ENCODE measurements around the gene CTBP2.

CTBP2 gene

GRCh38 chr10:125009661-125010161, 150.7 kb downstream of the CTBP2 start:
- no peak for DNase-seq (ENCODE audit: low spot score)

DNA sequence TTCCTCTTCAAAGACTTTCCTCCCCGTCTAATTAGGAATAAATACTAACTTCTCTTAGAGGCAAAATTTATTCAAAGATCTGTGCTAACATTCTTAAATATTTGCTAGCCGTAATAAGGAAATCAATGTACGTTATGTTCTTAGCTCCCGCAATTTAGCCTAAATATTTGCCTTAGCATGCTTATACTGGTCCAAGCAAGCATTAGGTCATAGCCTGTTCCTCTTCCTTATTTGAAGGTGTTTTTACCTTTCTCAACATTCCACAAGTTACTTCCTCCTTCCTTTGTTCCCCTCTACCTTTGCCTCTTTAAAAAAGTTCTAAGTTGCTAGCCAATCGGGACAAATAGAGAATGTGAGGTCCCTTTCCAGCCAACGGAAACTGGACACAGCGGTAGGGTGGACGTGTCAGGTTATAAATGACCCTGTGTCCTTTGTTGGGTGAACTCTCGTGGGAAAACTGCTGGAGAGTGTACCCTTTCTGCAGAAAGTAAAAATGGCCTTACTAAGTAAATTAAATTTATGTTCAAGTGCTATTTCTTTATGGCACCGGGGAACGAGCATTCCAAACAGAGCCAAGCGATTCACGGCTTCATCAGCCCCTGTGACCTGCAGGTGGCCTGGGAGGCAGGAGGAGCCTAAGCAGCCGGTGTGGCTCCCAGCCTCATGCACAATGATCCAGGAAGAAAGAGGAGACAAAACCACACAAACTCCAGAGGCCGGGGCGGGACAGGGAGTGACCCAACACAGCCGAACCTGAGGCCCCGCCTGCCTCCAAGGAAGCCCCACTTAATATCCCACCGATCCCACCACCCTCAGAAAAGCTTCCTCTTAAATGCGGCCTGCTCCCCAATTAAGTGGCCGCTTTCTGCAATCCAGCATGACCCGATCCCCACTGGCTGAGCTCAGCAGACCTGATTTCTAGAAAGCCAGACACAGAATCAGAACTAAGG, 151.4 kb downstream of the CTBP2 start:
- no peak for DNase-seq (ENCODE audit: low spot score)

GRCh38 chr10:125007436-125007835, 152.9 kb downstream of the CTBP2 start:
- no peak for DNase-seq (ENCODE audit: low spot score)

- DNase-seq (ENCODE audit: low spot score), result no peak
These were observed 153.4 kb downstream of the CTBP2 start for GRCh38 chr10:125006921-125007426.

GRCh38 chr10:125006188-125006680, 154.1 kb downstream of the CTBP2 start:
- no peak for DNase-seq (ENCODE audit: low spot score)

- no peak for DNase-seq (ENCODE audit: low spot score)
These were observed 154.8 kb downstream of the CTBP2 start for GRCh38 chr10:125005312-125006187.

GRCh38 chr10:125004571-125005311, 155.6 kb downstream of the CTBP2 start:
- no peak for DNase-seq (ENCODE audit: low spot score)

- DNase-seq (ENCODE audit: low spot score), result no peak
These were observed 156.4 kb downstream of the CTBP2 start for GRCh38 chr10:125003901-125004467.

- DNase-seq (ENCODE audit: low spot score), result no peak
These were observed 157.0 kb downstream of the CTBP2 start for GRCh38 chr10:125003146-125003900.

DNA sequence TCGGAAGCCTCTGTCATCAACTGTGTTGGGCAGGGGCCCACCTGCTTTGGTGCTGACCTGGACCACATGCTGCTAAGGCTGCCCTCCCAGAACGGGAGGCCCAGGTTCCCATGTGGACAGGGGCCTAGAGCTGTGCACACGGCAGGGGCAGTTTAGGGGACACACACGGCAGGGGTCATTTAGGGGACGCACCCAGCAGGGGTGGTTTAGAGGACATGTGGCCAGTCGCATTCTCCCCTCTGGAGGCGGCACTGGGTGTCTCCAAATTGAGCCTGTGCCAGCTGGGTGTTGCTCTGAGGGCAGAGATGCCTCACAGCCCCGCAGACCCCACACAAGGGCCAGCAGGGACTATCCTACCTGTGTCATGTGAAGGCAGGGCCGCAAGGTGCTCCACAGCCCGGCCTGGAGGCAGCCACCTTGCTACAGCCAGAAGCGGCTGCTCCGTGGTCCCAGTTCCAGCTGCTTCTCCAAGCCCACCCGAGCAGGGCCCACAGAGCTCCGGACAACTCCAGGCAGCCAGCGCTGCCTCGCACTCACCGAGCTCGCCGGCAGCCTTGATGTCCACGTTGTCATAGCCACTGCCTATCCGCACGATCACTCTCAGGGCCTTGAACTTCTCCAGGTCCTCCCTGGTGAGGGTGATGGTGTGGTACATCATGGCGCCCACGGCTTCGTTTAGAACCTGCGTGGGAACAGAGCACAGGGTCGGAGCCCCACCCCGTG, 157.8 kb downstream of the CTBP2 start:
- DNase-seq (ENCODE audit: low spot score), result no peak

GRCh38 chr10:125002047-125002422, 158.3 kb downstream of the CTBP2 start:
- DNase-seq (ENCODE audit: low spot score), result no peak

DNA sequence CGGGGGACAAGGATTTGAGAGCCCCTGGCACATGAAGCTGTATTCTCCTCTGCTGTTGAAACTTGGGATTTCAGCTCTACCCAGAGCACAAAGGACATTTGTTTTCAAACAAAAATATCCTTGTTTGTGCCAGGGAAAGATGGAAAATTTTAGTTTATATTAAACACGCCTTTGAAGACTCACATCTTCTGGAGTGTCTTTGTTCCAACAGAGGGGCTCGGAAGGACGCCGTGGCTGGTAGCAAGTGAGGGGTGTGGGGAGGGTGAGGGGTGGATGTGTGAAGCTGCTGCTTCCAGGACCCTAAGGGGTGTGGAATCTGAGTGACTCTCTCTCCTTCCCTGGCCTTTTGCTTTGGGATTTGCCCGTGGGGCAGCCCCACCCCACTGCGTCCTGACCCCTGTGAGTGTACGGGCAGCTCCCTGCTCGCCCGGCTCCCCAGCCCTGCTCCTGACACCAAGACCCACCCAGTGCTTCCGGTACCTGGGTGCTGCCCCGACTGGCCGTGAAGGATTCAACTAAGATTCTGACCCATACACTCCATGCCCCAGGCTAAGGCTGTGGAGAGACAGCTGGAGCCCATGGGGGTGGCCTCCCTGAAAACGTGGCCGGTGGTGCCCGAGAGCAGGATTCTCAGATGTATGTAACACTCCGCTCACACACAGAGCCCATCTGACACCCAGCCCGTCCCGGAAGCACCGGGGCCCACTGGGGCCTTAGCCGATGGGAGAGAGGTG, 158.9 kb downstream of the CTBP2 start:
- DNase-seq (ENCODE audit: low spot score), result no peak

GRCh38 chr10:125000366-125001312, 159.7 kb downstream of the CTBP2 start:
- no peak for DNase-seq (ENCODE audit: low spot score)

DNA sequence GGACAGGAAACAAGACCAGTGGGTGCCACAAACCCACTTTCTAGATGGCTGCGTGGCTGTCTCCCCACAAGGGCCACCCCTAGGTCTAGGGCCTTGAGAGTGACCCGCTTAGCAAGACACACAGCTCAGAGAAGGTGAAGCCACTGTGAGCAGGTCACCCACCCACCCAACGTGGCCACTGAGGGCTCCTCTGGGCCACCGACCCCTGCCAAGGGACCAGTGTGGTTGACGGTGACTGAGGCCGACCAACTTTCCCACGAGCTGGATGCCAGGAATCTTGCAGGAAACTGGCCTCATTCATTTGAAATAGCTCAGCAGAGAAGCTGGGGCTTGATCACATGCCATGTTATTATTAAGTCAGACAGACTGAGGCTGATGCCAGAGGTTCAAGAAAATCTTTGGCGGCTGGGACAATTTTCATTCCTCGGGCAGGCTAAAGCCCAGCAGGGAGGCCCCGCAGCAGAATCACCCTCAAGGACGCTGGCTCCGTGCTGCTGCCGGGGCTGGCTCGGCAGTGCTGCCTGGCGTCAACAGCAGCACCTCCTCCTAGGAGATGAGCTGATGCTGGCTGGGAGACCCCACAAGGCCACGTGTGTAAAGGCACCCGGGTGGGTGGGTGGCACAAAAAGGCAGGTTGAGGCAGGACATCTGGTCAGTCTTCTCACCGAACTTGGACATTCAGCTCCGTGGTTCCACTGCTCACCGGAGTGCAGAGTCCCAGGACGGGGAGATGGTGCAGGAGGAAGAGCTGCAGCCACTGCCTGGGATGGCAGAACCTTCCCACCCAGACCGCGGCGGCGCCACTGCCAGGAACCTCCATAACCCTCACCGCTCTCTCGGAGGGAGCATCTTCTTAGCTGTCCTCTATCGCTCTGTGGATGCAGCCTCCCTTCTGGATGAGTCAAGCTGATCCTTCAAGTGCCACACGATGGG, 160.7 kb downstream of the CTBP2 start:
- DNase-seq (ENCODE audit: low spot score), result no peak

- no peak for DNase-seq (ENCODE audit: low spot score)
These were observed 161.6 kb downstream of the CTBP2 start for GRCh38 chr10:124998624-124999291.
